WERI-Rb-1 (cell line): ENCODE data around the gene SLC24A4.

Source experiments
- DNase-seq: peaks from one replicate; pipeline ENCODE4 v3.0.0-alpha.2; 2020
- H3K27ac ChIP-seq: fragments of 250-450 bp; sonication (Bioruptor Pico); 2 replicates; pipeline ENCODE4 v1.5.1; 2020; ENCODE audit warnings: mild to moderate bottlenecking, moderate library complexity
- H3K27me3 ChIP-seq: fragments of 250-450 bp; sonication (Bioruptor Pico); 2 replicates; pipeline ENCODE4 v1.5.1; 2021; ENCODE audit warnings: mild to moderate bottlenecking, low read depth, moderate library complexity; ENCODE audit not compliant: insufficient read depth, severe bottlenecking
- H3K36me3 ChIP-seq: fragments of 250-450 bp; sonication (Bioruptor Pico); 2 replicates; pipeline ENCODE4 v1.5.1; 2020; ENCODE audit warnings: mild to moderate bottlenecking, moderate library complexity
- H3K4me3 ChIP-seq: 2 replicates; pipeline ENCODE4 v1.5.1; 2011; ENCODE audit warnings: low read depth, mild to moderate bottlenecking, control low read depth, low read length
- H3K9me3 ChIP-seq: fragments of 250-450 bp; sonication (Bioruptor Pico); 2 replicates; pipeline ENCODE4 v1.5.1; 2021; ENCODE audit warnings: mild to moderate bottlenecking, moderate library complexity; ENCODE audit not compliant: severe bottlenecking
- TF ChIP-seq, protein P1 (sequence below): IDR thresholded peaks from 2 replicates; pipeline ENCODE4 v1.5.1; 2011; ENCODE audit warnings: low read depth, mild to moderate bottlenecking, control low read depth, inconsistent platforms, low read length

SLC24A4 gene

DNA sequence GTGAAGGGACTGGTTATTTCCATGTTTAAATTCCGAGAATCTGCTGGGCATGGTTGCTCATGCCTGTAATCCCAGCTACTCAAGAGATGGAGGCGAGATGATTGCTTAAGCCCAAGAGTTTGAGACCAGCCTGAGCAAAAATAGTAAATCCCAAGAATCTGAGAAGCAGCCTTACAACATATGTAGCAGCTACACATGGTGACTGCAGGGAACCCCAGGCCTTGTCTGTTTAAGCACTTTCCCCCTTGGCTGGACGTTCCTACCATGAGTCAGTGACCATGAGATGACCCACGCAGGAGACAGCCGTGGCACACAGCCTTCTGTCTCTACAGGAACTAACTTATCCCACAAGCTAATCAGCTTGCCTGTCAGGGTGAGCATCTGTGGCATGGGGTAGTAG, 5.5 kb upstream of the SLC24A4 start:
- Histone ChIP-seq H3K36me3 (no peaks in the 10 kb centered on the region), H3K4me3 (no peak overlapping the region), H3K9me3 (no peaks in the 10 kb centered on the region), H3K27ac (no peak overlapping the region), H3K27me3 (no peaks in the 10 kb centered on the region)
- TF ChIP-seq, protein P1, sequence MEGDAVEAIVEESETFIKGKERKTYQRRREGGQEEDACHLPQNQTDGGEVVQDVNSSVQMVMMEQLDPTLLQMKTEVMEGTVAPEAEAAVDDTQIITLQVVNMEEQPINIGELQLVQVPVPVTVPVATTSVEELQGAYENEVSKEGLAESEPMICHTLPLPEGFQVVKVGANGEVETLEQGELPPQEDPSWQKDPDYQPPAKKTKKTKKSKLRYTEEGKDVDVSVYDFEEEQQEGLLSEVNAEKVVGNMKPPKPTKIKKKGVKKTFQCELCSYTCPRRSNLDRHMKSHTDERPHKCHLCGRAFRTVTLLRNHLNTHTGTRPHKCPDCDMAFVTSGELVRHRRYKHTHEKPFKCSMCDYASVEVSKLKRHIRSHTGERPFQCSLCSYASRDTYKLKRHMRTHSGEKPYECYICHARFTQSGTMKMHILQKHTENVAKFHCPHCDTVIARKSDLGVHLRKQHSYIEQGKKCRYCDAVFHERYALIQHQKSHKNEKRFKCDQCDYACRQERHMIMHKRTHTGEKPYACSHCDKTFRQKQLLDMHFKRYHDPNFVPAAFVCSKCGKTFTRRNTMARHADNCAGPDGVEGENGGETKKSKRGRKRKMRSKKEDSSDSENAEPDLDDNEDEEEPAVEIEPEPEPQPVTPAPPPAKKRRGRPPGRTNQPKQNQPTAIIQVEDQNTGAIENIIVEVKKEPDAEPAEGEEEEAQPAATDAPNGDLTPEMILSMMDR = no peak
- DNase-seq = peak; percentile 59

DNA sequence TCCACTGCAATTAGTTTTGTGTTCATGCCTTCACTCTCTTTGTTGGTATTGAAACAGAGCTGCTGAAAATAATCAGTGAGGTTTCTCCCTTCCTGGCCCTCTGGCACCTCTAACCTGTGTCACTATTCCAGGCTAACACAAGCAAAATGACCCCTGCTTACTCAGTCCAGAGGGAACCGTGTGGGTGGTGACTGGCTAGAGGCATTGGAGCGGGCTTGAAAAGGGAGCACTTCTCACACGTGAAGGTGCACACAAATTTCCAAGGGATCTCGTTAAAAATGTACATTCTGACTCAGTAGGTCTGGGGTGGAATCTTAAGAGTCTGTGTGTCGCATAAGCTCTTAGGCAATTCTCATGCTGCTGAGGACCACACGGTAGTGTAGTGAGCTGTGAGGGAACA, 1.3 kb upstream of the SLC24A4 start:
- no peaks in the 10 kb centered on the region for H3K36me3 ChIP-seq
- no peaks in the 10 kb centered on the region for H3K9me3 ChIP-seq
- TF ChIP-seq, protein P1 = no peak
- H3K27ac ChIP-seq = no peak overlapping the region
- peaks cover 9% of the 10 kb centered on the region for H3K27me3 ChIP-seq
- H3K4me3 ChIP-seq = no peak overlapping the region
- DNase-seq = no peak

DNA sequence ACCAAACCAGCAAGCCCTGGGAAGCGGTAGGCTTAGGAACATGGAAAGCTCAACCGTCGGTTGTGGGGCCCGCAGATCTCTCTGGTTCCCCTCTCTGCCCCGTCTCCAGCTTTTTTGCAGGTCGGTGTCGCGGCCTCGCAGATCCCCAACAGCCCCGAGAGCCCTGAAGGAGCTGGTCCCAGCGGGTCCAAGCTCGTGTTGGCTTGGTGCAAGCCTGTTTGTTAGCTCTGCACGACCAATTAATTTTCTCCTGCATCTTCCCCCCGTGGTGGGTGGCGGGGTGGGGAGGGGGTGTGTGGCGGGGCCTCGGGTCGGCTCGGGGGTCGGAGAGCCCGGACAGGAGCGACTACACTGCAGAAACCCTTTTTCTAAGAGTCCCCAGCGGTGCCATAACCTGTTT, 449 bp upstream of the SLC24A4 start:
- peak overlapping the region; percentile 41 for H3K4me3 ChIP-seq

DNA sequence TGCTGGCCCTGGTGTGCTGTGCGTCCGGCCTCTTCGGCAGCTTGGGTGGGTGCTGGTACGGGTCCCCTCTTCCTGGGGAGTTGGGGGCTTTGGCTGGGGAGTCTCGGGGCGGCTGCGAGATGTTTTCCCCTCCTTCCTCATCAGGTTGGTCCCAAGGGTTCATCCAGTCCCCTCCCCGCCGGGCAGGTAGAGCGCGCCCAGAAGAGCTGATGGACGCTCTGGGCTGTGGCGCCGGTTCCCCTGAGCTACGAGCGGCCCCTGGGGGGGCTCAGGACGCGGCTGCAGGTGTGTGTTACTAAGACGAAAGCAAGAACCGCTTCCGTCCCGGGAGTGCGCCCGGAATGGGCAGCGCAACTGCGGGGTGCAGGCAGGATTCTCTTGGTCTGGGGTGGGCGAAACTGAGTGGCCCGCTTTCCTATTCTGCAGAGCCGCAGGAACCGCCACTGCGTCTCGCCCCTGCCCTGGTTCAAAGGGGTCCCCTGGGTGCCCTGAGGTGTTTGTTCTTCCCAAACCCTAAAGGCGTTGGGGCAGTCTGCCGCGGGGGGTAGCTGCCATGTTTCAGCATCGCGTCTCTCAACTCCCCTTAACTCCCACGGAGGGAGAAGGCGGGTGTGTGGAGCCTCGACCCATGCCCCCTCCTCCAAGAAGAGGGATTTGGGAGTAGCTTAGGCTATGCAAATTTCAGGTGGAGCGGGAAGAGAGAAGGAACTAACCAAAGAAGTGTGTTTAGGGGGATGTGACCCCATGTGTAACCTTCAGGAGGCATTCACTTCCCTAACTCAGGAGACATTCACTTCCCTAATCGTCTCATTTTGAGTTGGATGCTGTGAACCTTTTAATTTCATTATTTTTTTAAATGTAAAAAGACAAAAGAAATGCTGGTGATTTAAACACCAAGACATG, 1.2 kb downstream of the SLC24A4 start:
- Histone ChIP-seq H3K36me3 (no peaks in the 10 kb centered on the region), H3K9me3 (no peaks in the 10 kb centered on the region), H3K27ac (no peak overlapping the region), H3K4me3 (peak overlapping the region; percentile 41), H3K27me3 (peaks cover 9% of the 10 kb centered on the region)
- TF ChIP-seq, protein P1 = no peak
- no peak for DNase-seq

More for the DNA sequence above, 449 bp upstream of the SLC24A4 start:
- Histone ChIP-seq H3K27ac (no peak overlapping the region), H3K36me3 (no peaks in the 10 kb centered on the region), H3K9me3 (no peaks in the 10 kb centered on the region), H3K27me3 (peaks cover 9% of the 10 kb centered on the region)
- TF ChIP-seq, protein P1 = no peak
- DNase-seq = no peak

DNA sequence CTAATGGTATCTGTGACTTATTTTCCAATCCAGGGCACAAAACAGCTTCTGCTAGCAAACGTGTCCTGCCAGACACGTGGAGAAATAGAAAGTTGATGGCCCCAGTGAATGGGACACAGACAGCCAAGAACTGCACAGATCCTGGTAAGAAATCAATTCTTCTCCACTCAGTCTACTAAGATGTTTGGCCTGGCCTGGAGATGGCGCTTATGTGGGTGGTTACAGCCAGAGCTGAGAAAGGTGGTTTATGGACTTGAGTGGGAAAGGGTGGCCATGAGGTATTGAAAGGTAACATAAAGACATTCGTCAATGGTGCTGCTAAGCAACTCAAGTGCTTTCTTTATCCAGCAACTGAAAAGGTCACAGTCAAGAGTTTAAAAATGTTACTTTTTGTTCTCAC, 2.9 kb downstream of the SLC24A4 start:
- H3K27ac ChIP-seq = no peak overlapping the region
- H3K9me3 ChIP-seq = no peaks in the 10 kb centered on the region
- no peak overlapping the region for H3K4me3 ChIP-seq
- H3K36me3 ChIP-seq = no peaks in the 10 kb centered on the region
- H3K27me3 ChIP-seq = peaks cover 9% of the 10 kb centered on the region
- peak; percentile 49 for DNase-seq
- TF ChIP-seq, protein P1 = peak; percentile 50; the same call in 1 of the 2 replicates
